HepG2 (cell line): ENCODE data around the gene IL10RA. TPM values are rescaled to one million over a fixed set of nuclear protein-coding genes. Genes with fewer than 3 reads are reported as not detected.

Experiments used
- ATAC-seq: fragments of 200-7000 bp; cut with Tn5 transposase; 3 replicates; pipeline ENCODE4 v1.9.1; 2020; ENCODE audit warnings: mild to moderate bottlenecking, moderate library complexity
- BruUV-seq: library from RNA; stranded (reverse); fragments of 400-500 nt; replicated peaks from 2 replicates; lab custom pipeline; 2021; lab: Mats Ljungman, UMichigan
- CTCF ChIA-PET: fragments of 300-600 bp; formaldehyde crosslinking; extraction: SDS; loops from one replicate; lab custom pipeline; 2021; ENCODE audit warnings: low total read pairs, inconsistent platforms, low intra/inter-chr PET ratio; lab: Yijun Ruan, JAX
- POLR2A ChIA-PET: fragments of 350-600 bp; sonication (Branson Sonifier 250); formaldehyde crosslinking; loops from one replicate; lab custom pipeline; 2020; ENCODE audit warnings: antibody characterized with exemption, inconsistent platforms; lab: Yijun Ruan, JAX
- DNase-seq: peaks from one replicate; pipeline ENCODE4 v3.0.0-alpha.2; 2015; ENCODE audit warnings: low spot score
- FAIRE-seq: peaks from 3 replicates; lab custom pipeline; 2011; peaks lifted over from hg19 to GRCh38; lab: Jason Lieb, UNC
- H2AFZ ChIP-seq: one replicate; pipeline ENCODE4 v1.6.1; 2011; ENCODE audit warnings: low read length, inconsistent platforms
- H3K27ac ChIP-seq: fragments of 300-600 bp; 3 replicates; pipeline ENCODE4 v1.8.0; 2011; ENCODE audit warnings: mixed run types, mild to moderate bottlenecking, mixed read lengths, low read length, inconsistent platforms; ENCODE audit not compliant: insufficient read depth; ENCODE audit errors: extremely low read length
- H3K27me3 ChIP-seq, 2 experiments: fragments of 200-600 bp in 1 of 2; 2 replicates in 1 of 2; 3 replicates in 1 of 2; pipeline versions ENCODE4 v1.6.0 to v1.8.0; 2011; ENCODE audit warnings: low read length in 2 of 2, mild to moderate bottlenecking in 2 of 2, moderate library complexity in 2 of 2, inconsistent platforms in 1 of 2; ENCODE audit not compliant: insufficient read depth in 2 of 2, control insufficient read depth in 1 of 2
- H3K36me3 ChIP-seq, 2 experiments: fragments of 200-600 bp in 1 of 2; replicated peaks in 1 of 2; 2 replicates in 1 of 2; 3 replicates in 1 of 2; pipeline versions ENCODE4 v1.5.1 to v1.8.0; 2011; ENCODE audit warnings: low read length in 2 of 2, inconsistent platforms in 1 of 2; ENCODE audit not compliant: insufficient read depth in 2 of 2, control insufficient read depth in 1 of 2
- H3K4me1 ChIP-seq: 2 replicates; pipeline ENCODE4 v1.5.1; 2012; ENCODE audit warnings: low read length, inconsistent platforms; ENCODE audit not compliant: insufficient read depth
- H3K4me2 ChIP-seq: 2 replicates; pipeline ENCODE4 v1.6.0; 2011; ENCODE audit warnings: low read depth, low read length, inconsistent platforms
- H3K4me3 ChIP-seq, 3 experiments: fragments of 200-600 bp in 1 of 3; sonication (generic), shearing (Covaris generic) in 1 of 3; replicated peaks in 1 of 3; 2 replicates each; pipeline ENCODE4 v1.5.1; 2011 to 2016; ENCODE audit warnings: low read length in 3 of 3, inconsistent platforms in 2 of 3, low read depth in 2 of 3, mild to moderate bottlenecking in 2 of 3, control low read depth in 1 of 3, mixed read lengths in 1 of 3; ENCODE audit not compliant: insufficient read depth in 1 of 3
- H3K79me2 ChIP-seq: one replicate; pipeline ENCODE4 v1.6.1; 2011; ENCODE audit warnings: low read length, inconsistent platforms; ENCODE audit not compliant: insufficient read depth
- H3K9ac ChIP-seq: 2 replicates; pipeline ENCODE4 v1.6.0; 2011; ENCODE audit warnings: mild to moderate bottlenecking, low read depth, low read length, inconsistent platforms; ENCODE audit not compliant: insufficient read depth
- H3K9me3 ChIP-seq: 2 replicates; pipeline ENCODE4 v1.5.1; 2012; ENCODE audit warnings: mild to moderate bottlenecking, low read length
- H4K20me1 ChIP-seq: 2 replicates; pipeline ENCODE4 v1.6.0; 2011; ENCODE audit warnings: inconsistent platforms, mild to moderate bottlenecking, low read length, moderate library complexity; ENCODE audit not compliant: insufficient read depth
- CCDC6 ChIP-seq: sonication (generic); formaldehyde crosslinking; IDR thresholded peaks from 2 replicates; pipeline ENCODE4 v1.8.1; 2022; ENCODE audit warnings: mild to moderate bottlenecking, missing genetic modification reagents, moderate library complexity
- GFI1 ChIP-seq: sonication (generic); formaldehyde crosslinking; IDR thresholded peaks from 2 replicates; pipeline ENCODE4 v1.5.0; 2020; ENCODE audit warnings: missing genetic modification reagents, mild to moderate bottlenecking, borderline replicate concordance
- POGZ ChIP-seq: sonication (generic); formaldehyde crosslinking; IDR thresholded peaks from 2 replicates; pipeline ENCODE4 v1.4.0; 2020; ENCODE audit warnings: mild to moderate bottlenecking, missing genetic modification reagents
- YEATS2 ChIP-seq: sonication (generic); formaldehyde crosslinking; IDR thresholded peaks from 2 replicates; pipeline ENCODE4 v1.4.0; 2020; ENCODE audit warnings: missing genetic modification reagents, borderline replicate concordance
- WGBS: methylation state at CpG from one replicate; pipeline ENCODE4 v1.1.6; 2017; ENCODE audit warnings: low lambda C conversion rate; 5-methylcytosine and 5-hydroxymethylcytosine counted together
- in situ Hi-C: cut with HindIII; loops from 2 replicates; pipeline ENCODE4 v1.10.0; 2017; ENCODE audit warnings: low pct_unique_long_range_greater_than_20kb; ENCODE audit not compliant: extremely low pct_ligation_motif_present
- intact Hi-C: fragments of 100-400 bp; cut with micrococcal nuclease; formaldehyde crosslinking; loops from one replicate; pipeline ENCODE4 v1.10.0; 2022; ENCODE audit not compliant: unreplicated experiment
- polyA plus RNA-seq, 8 experiments: library from polyadenylated mRNA; depleted of rRNA in 3 of 8; stranded (reverse) in 7 of 8; unstranded in 1 of 8; fragments of >200 nt; fragmentation: Illumina TruSeq in 4 of 8; extraction: Trizol in 4 of 8; gene quantifications; 2 replicates each; pipeline versions ENCODE4 v1.2.1 to v1.2.3, GENCODE V29; 2011 to 2016; ENCODE audit warnings: low read depth in 4 of 8, missing spikeins in 1 of 8, mixed read lengths in 1 of 8; ENCODE audit not compliant: insufficient read depth in 1 of 8
- total RNA-seq, 5 experiments: library from RNA; depleted of rRNA; stranded (reverse); fragments of >200 nt; fragmentation: Illumina TruSeq; extraction: Trizol; gene quantifications; 2 replicates each; pipeline ENCODE4 v1.2.3, GENCODE V29; 2016; ENCODE audit warnings: low read depth in 1 of 5
- TF ChIP-seq, protein P1 (sequence below): sonication (generic); formaldehyde crosslinking; IDR thresholded peaks from 2 replicates; pipeline ENCODE4 v1.5.0; 2020; ENCODE audit warnings: mild to moderate bottlenecking, missing genetic modification reagents

The IL10RA gene
- total and polyA plus RNA-seq, 2 of the 13 experiments (the other 11 are each of a cell fraction or from before 2014, with no cell fraction given), result not detected

DNA sequence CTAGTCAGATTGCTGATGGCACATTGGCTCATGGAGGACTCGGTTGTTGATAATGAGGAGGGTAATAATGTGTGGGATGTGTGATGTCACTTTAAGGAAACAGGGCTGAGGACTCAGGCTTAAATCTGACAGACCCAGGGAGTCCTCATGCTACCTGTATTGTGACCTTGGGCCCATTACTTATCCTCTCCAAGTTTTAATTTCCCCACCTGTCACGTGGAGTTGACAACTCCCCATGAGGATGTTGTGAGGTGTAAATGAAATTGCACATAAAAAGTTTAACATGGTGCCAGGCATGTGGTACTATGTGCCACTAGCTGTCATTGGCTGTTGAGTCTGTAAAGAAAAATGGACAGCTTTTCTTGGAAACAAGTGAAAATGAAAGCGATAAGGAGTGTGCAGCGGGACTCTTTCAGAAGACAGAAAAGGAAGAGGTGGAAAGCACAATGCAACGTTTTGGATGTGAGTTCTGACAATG lies 15.3 kb downstream of the IL10RA start (continued):
- TF ChIP-seq, protein P1, sequence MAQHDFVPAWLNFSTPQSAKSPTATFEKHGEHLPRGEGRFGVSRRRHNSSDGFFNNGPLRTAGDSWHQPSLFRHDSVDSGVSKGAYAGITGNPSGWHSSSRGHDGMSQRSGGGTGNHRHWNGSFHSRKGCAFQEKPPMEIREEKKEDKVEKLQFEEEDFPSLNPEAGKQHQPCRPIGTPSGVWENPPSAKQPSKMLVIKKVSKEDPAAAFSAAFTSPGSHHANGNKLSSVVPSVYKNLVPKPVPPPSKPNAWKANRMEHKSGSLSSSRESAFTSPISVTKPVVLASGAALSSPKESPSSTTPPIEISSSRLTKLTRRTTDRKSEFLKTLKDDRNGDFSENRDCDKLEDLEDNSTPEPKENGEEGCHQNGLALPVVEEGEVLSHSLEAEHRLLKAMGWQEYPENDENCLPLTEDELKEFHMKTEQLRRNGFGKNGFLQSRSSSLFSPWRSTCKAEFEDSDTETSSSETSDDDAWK (CRISPR knock-in tag), result no peak
- TF ChIP-seq YEATS2, result no peak
- TF ChIP-seq GFI1 (CRISPR knock-in tag), result no peak

DNA sequence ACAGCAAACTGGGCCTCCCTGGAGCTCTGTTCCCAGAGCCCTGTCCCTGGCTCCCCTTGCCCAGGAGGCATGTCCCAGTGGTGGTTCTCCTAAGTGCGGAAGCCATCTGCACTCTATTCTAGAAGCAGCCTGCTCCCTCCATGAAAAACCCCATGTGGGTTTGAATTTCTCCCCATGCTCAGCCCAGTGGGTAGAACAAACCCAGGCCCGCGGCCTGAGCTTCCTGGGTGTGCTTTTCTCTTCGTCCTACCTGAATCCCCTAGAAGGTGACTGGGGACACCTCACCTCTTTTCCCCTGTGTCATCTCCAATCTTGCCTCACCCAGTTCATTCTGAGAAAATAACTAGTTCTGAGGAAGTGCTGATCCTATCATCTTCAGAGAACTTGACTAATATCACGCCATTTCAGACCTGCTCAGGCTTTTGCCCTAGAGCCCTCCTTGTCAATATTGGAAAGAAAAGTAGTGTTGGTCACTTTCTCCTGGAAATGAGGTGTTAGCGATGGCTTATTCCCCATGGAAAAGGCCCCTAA lies 15.9 kb downstream of the IL10RA start:
- Histone ChIP-seq H3K27ac (no peak overlapping the region), H2AFZ (no peak overlapping the region), H3K9me3 (no peaks in the 10 kb centered on the region), H3K4me3 (no peak overlapping the region), H3K79me2 (no peaks in the 10 kb centered on the region), H4K20me1 (no peaks in the 10 kb centered on the region), H3K27me3 (peaks cover 2 to 14% of the 10 kb centered on the region in 2 experiments; a peak in 2 of 5 replicates), H3K4me1 (no peaks in the 10 kb centered on the region), H3K4me2 (no peak overlapping the region), H3K36me3 (no peaks in the 10 kb centered on the region), H3K9ac (no peak overlapping the region)
- ChIA-PET POLR2A (no interaction called here), CTCF (no interaction called here)
- ATAC-seq (no peak), FAIRE-seq (no peak), DNase-seq (no peak)
- 39% methylated on average over 5 of the region's 6 CpGs for WGBS
- in situ Hi-C loops, result no loop called here
- TF ChIP-seq POGZ (CRISPR knock-in tag) (no peak), CCDC6 (CRISPR knock-in tag) (no peak)
- intact Hi-C loops, result no loop called here
- BruUV-seq, result no TSS peak
